Astrocyte (in vitro differentiated cells and primary cell): ENCODE results near the gene ATP9A.

Experiments
- CTCF ChIP-seq: IDR thresholded peaks from 2 replicates; pipeline ENCODE4 v1.5.1; 2011; ENCODE audit warnings: low read depth, mild to moderate bottlenecking, inconsistent platforms, low read length, moderate library complexity; ENCODE audit not compliant: insufficient read depth
- EZH2 ChIP-seq: IDR thresholded peaks from 2 replicates; pipeline ENCODE4 v1.6.1; 2012; ENCODE audit warnings: mild to moderate bottlenecking, low read length, inconsistent platforms; ENCODE audit not compliant: insufficient read depth

GRCh38 chr20:51766994-51767866 is 960 bp downstream of the ATP9A start:
- TF ChIP-seq CTCF (no peak), EZH2 (no peak)
